ENCODE results near the gene LIMS1.

Gene LIMS1

DNA sequence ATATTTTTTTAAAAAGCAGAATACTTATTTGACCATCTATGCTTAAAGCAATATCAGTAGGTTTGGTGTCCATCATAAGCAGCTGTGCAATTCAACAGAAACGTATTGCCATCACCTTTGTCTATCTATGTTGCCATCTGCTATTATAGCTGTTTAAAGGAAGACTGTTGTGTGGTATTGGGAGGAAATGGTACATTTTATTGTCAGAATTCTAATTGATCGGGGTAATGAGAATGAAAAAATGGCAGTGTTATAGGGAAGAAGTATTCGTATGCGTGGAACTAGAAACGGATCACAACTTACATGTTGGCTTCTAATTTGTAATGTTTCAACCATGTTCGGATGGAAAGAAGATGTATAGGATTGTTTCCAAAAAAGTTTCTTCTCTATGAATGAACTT, 94.7 kb downstream of the LIMS1 start:
- H3K4me1 ChIP-seq (ENCODE audit: insufficient read depth, low read length) = peaks cover 8% of the 10 kb centered on the region
- H3K4me3 ChIP-seq (ENCODE audit: low read length) = no peak overlapping the region
- no peaks in the 10 kb centered on the region for H3K9me3 ChIP-seq (ENCODE audit: low read length)
- no peaks in the 10 kb centered on the region for H3K36me3 ChIP-seq (ENCODE audit: insufficient read depth, low read length)
- H3K27me3 ChIP-seq (ENCODE audit: insufficient read depth, low read length) = no peaks in the 10 kb centered on the region
- H2AFZ ChIP-seq (ENCODE audit: low read depth, low read length) = no peak overlapping the region

DNA sequence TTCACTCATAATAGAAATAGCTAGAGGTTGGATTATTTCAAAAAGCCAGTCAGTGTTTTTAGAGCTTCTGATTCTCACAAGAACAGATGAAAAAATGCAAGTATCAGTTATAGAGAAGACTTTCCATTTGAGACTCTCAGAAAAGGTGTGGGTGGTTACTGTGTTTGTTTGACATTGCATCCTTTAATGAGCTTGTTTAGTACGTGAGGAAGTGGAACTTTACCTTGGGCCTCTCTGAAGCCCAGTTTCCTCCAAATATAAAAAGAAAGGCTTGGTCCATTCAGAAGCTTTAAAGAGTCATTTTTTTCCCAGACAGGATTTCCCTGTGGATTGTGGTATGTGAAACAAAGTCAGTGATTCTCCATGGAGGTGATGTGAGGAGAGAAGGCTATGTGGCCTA, 95.1 kb downstream of the LIMS1 start:
- no peaks in the 10 kb centered on the region for H3K27me3 ChIP-seq (ENCODE audit: insufficient read depth, low read length)
- H3K4me3 ChIP-seq (ENCODE audit: low read length) = no peak overlapping the region
- H3K4me1 ChIP-seq (ENCODE audit: insufficient read depth, low read length) = peaks cover 11% of the 10 kb centered on the region
- no peak overlapping the region for H2AFZ ChIP-seq (ENCODE audit: low read depth, low read length)
- H3K9me3 ChIP-seq (ENCODE audit: low read length) = no peaks in the 10 kb centered on the region
- H3K36me3 ChIP-seq (ENCODE audit: insufficient read depth, low read length) = no peaks in the 10 kb centered on the region

GRCh38 chr2:108630567-108631405, 96.5 kb downstream of the LIMS1 start:
- no peak overlapping the region for H3K4me3 ChIP-seq (ENCODE audit: low read length)
- no peaks in the 10 kb centered on the region for H3K36me3 ChIP-seq (ENCODE audit: insufficient read depth, low read length)
- H3K4me1 ChIP-seq (ENCODE audit: insufficient read depth, low read length) = peaks cover 11% of the 10 kb centered on the region
- H3K27me3 ChIP-seq (ENCODE audit: insufficient read depth, low read length) = no peaks in the 10 kb centered on the region
- no peaks in the 10 kb centered on the region for H3K9me3 ChIP-seq (ENCODE audit: low read length)
- H2AFZ ChIP-seq (ENCODE audit: low read depth, low read length) = no peak overlapping the region

DNA sequence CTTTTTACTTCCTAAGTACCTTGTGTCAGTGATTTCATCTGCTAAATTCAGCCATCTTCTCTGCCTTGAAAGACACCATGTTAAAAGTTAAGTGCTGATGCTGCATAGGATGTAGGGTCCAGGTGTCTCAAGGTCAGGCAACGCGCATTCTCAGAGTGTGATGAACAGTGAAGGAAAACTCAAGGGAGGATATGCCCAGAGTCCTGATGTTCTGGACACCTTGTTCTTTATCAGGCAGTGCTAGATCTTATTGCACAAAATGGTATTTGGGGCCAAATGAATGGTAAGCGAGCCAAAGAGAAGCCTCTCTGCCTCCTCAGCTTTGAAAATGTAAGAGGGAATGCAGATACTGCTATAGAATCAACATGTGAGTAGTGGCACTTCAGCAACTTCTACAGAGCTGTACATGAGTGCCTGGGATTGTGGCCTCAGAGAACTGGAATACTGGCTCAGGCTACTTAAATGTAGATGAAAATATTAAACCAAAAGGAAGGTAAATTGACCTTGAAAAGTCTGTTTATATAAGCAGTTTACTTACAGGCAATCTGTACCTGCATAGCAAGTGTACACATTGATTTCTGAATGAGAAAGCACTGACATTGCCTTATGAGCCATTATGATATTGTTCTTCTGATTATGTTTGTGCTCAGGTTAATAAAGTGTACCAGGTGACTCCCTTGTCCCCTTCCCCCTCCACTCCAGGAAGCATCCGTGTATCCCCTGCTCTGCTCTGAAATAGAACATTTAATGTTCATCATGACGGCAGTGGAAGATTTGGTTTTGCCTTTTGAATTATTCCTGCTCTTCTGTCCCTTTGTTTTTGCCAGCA, 98.3 kb downstream of the LIMS1 start:
- Histone ChIP-seq H3K36me3 (ENCODE audit: insufficient read depth, low read length) (no peaks in the 10 kb centered on the region), H3K9me3 (ENCODE audit: low read length) (no peaks in the 10 kb centered on the region), H3K27me3 (ENCODE audit: insufficient read depth, low read length) (no peaks in the 10 kb centered on the region), H3K4me3 (ENCODE audit: low read length) (no peak overlapping the region), H3K4me1 (ENCODE audit: insufficient read depth, low read length) (peaks cover 21% of the 10 kb centered on the region), H2AFZ (ENCODE audit: low read depth, low read length) (no peak overlapping the region)

GRCh38 chr2:108633409-108633808, 99.1 kb downstream of the LIMS1 start:
- Histone ChIP-seq H3K27me3 (ENCODE audit: insufficient read depth, low read length) (no peaks in the 10 kb centered on the region), H3K4me3 (ENCODE audit: low read length) (no peak overlapping the region), H3K4me1 (ENCODE audit: insufficient read depth, low read length) (peaks cover 22% of the 10 kb centered on the region), H3K9me3 (ENCODE audit: low read length) (no peaks in the 10 kb centered on the region), H2AFZ (ENCODE audit: low read depth, low read length) (no peak overlapping the region), H3K36me3 (ENCODE audit: insufficient read depth, low read length) (no peaks in the 10 kb centered on the region)

DNA sequence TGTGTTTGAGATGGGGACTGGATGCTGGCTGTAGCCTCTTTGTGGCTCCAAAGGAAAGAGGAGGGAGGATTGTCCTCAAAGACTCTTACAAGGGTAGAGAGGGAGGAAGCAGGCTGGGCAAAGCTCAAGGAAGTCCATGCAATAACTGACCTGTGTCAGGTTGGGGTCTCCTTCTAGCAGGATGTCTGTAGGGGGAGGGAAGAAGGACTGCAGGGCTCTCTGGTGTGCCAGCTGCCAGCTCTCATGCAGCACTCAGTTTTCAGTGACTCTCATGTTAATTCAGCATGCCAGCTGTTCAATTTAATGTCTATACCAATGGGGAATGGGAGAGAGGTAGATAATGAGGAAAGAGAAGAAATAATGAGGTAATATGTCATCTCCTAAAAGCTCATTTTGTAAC, 99.7 kb downstream of the LIMS1 start:
- Histone ChIP-seq H3K4me3 (ENCODE audit: low read length) (no peak overlapping the region), H3K4me1 (ENCODE audit: insufficient read depth, low read length) (peaks cover 22% of the 10 kb centered on the region), H2AFZ (ENCODE audit: low read depth, low read length) (no peak overlapping the region), H3K27me3 (ENCODE audit: insufficient read depth, low read length) (no peaks in the 10 kb centered on the region), H3K9me3 (ENCODE audit: low read length) (no peaks in the 10 kb centered on the region), H3K36me3 (ENCODE audit: insufficient read depth, low read length) (no peaks in the 10 kb centered on the region)

DNA sequence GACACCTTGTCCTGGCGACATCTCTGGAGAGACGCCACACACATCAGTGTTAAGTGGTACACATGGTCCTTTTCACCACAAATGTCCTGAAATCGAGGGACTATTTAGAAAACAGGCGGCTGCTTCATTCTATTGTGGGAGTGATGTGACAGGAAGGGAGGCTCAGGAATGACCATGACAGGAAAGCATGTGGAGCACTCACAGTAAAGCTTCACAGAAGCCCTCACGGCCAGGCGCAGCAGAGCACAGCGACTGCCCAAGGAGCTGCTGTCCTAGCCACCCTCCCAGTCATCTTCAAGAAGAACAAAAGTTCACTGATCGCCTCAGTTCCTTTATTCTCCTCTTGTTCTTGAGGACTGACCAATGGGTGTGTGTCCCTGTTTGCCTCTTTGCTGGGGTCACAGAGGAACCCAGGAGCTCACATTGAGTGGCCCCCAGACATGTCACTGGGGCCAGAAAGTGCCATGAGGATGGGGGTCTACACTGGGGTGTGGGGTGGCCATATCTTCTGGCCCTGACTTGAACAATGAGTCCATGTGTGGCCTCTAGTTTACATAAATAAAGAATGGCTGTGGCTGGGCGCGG, 100.4 kb downstream of the LIMS1 start:
- Histone ChIP-seq H3K27me3 (ENCODE audit: insufficient read depth, low read length) (no peaks in the 10 kb centered on the region), H2AFZ (ENCODE audit: low read depth, low read length) (no peak overlapping the region), H3K4me3 (ENCODE audit: low read length) (no peak overlapping the region), H3K4me1 (ENCODE audit: insufficient read depth, low read length) (peaks cover 22% of the 10 kb centered on the region), H3K36me3 (ENCODE audit: insufficient read depth, low read length) (no peaks in the 10 kb centered on the region), H3K9me3 (ENCODE audit: low read length) (no peaks in the 10 kb centered on the region)

DNA sequence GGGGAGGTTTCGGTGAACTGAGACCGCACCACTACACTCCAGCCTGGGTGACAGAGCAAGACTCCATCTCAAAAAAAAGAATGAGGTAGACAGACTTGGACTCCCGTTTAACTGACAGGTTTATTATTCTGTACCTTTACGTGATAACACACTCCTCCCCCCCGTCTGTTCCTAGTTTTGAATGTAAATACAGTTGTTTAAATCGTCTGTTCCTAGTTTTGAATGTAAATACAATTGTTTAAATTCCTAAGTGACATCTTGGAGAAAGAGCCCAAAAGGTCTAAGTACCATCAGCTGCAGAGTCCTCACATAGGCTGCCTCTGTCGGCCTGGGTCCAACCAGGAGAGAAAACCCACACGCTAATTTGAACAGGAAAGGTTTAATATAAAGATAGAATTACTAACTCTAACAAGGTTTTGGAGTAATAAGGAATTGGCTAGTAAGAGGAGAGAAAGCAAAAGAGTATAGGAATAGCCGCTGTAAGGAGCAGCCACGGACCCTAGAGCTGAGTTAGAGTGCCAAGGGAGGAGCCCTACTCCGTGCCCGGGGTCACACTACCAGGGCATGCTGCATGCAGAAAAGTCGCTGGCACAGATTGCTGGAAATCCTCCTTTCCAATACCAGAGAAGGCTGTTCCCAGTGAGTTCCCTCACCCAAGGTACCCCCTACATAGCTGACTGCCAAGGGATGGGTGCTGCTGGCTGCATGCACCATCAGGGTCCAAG, 101.5 kb downstream of the LIMS1 start:
- Histone ChIP-seq H3K27me3 (ENCODE audit: insufficient read depth, low read length) (no peaks in the 10 kb centered on the region), H3K9me3 (ENCODE audit: low read length) (no peaks in the 10 kb centered on the region), H3K4me3 (ENCODE audit: low read length) (no peak overlapping the region), H2AFZ (ENCODE audit: low read depth, low read length) (no peak overlapping the region), H3K36me3 (ENCODE audit: insufficient read depth, low read length) (no peaks in the 10 kb centered on the region), H3K4me1 (ENCODE audit: insufficient read depth, low read length) (peaks cover 22% of the 10 kb centered on the region)

- Histone ChIP-seq H2AFZ (ENCODE audit: low read depth, low read length) (no peak overlapping the region), H3K4me1 (ENCODE audit: insufficient read depth, low read length) (peaks cover 22% of the 10 kb centered on the region), H3K4me3 (ENCODE audit: low read length) (no peak overlapping the region), H3K9me3 (ENCODE audit: low read length) (no peaks in the 10 kb centered on the region), H3K36me3 (ENCODE audit: insufficient read depth, low read length) (no peaks in the 10 kb centered on the region), H3K27me3 (ENCODE audit: insufficient read depth, low read length) (no peaks in the 10 kb centered on the region)
These were observed 103.0 kb downstream of the LIMS1 start for GRCh38 chr2:108637304-108637669.

DNA sequence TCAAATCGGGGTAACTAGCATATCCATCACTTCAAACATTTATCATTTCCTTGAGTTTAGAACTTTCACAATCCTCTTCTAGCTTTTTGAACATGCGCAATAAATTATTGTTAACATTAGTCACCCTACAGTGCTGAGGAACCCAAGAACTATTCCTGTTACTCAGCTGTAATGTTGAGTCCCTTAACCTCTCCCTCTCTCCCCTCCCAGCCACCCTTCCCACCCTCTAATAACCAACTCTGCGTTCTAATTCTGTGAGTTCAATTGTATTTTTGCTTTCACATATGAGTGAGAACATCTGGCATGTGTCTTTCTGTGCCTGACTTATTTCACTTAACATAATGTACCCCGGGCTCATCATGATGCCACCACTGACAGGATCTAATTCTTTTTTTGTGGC, 106.5 kb downstream of the LIMS1 start:
- no peak overlapping the region for H3K4me3 ChIP-seq (ENCODE audit: low read length)
- no peaks in the 10 kb centered on the region for H3K27me3 ChIP-seq (ENCODE audit: insufficient read depth, low read length)
- no peaks in the 10 kb centered on the region for H3K9me3 ChIP-seq (ENCODE audit: low read length)
- H3K36me3 ChIP-seq (ENCODE audit: insufficient read depth, low read length) = no peaks in the 10 kb centered on the region
- H2AFZ ChIP-seq (ENCODE audit: low read depth, low read length) = no peak overlapping the region
- peaks cover 11% of the 10 kb centered on the region for H3K4me1 ChIP-seq (ENCODE audit: insufficient read depth, low read length)

DNA sequence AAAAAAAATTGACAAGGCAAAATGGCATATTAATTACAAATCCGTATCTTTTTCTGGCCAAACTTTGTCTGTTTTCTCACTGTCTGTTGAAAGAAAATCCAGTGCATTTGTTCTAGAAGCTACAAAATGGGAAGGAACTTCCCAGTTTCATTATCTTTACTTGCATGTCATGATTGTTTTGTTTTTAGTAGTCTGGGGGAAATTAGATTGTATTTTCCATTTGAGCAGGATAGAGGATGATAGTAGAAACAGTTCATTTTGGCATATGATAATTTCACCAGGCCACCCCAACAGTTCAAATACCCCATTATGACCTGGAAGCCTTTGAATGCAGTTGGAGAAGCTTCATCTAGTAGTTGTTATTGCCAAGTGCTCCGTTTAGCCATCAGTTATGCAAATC, 107.5 kb downstream of the LIMS1 start:
- no peak overlapping the region for H2AFZ ChIP-seq (ENCODE audit: low read depth, low read length)
- no peak overlapping the region for H3K4me3 ChIP-seq (ENCODE audit: low read length)
- H3K27me3 ChIP-seq (ENCODE audit: insufficient read depth, low read length) = no peaks in the 10 kb centered on the region
- H3K36me3 ChIP-seq (ENCODE audit: insufficient read depth, low read length) = no peaks in the 10 kb centered on the region
- no peaks in the 10 kb centered on the region for H3K9me3 ChIP-seq (ENCODE audit: low read length)
- peaks cover 8% of the 10 kb centered on the region for H3K4me1 ChIP-seq (ENCODE audit: insufficient read depth, low read length)

GRCh38 chr2:108643261-108643849, 109.1 kb downstream of the LIMS1 start:
- H3K4me1 ChIP-seq (ENCODE audit: insufficient read depth, low read length) = no peaks in the 10 kb centered on the region
- no peaks in the 10 kb centered on the region for H3K27me3 ChIP-seq (ENCODE audit: insufficient read depth, low read length)
- H2AFZ ChIP-seq (ENCODE audit: low read depth, low read length) = no peak overlapping the region
- H3K4me3 ChIP-seq (ENCODE audit: low read length) = no peak overlapping the region
- H3K9me3 ChIP-seq (ENCODE audit: low read length) = no peaks in the 10 kb centered on the region
- no peaks in the 10 kb centered on the region for H3K36me3 ChIP-seq (ENCODE audit: insufficient read depth, low read length)

Measured in neuron (in vitro differentiated cells).